ENCODE data around the gene TP53INP2. TPM values are rescaled to one million over a fixed set of nuclear protein-coding genes. Genes with fewer than 3 reads are reported as not detected.

TP53INP2 gene
- total and polyA plus RNA-seq, 2 donors (not counting 3 experiments of a cell fraction or from before 2014, with no cell fraction given) = 18.3 to 30.5 TPM

GRCh38 chr20:34710861-34711574, 6.9 kb downstream of the TP53INP2 start:
- H3K9ac ChIP-seq (replicated peaks; ENCODE audit: extremely low read depth, insufficient read depth, low read length) = no peak overlapping the region
- CTCF ChIA-PET = interaction anchor here (1.6 to 2.7 kb wide), 2 partner anchors 10 to 399 kb away, joined by 4 to 10 read pairs; no protein-coding TSS in a partner anchor

More at GRCh38 chr20:34710861-34711574, 6.9 kb downstream of the TP53INP2 start:
- BruUV-seq (replicated peaks) = no TSS peak
- H3K9me3 ChIP-seq (replicated peaks; ENCODE audit: control insufficient read depth, insufficient read depth, low read length) = no peaks in the 10 kb centered on the region
- FAIRE-seq = no peak
- H3K79me2 ChIP-seq (ENCODE audit: control insufficient read depth, insufficient read depth, low read length) = no peaks in the 10 kb centered on the region
- intact Hi-C loops (cut with micrococcal nuclease) = no loop called here
- H3K27me3 ChIP-seq (ENCODE audit: control insufficient read depth in 2 of 2, insufficient read depth in 2 of 2, low read length in 2 of 2) = no peaks in the 10 kb centered on the region
- H2AFZ ChIP-seq (ENCODE audit: low read depth, low read length) = no peak overlapping the region
- TF ChIP-seq FOS (IDR thresholded peaks at IDR 0.05; ENCODE audit: borderline replicate concordance, insufficient read depth, low read length) (no peak), MYC (IDR thresholded peaks at IDR 0.05; ENCODE audit: low read depth, low read length) (no peak), GATA2 (IDR thresholded peaks at IDR 0.05; ENCODE audit: insufficient read depth, insufficient read length, low read depth, low read length) (no peak), CTCF (IDR thresholded peaks at IDR 0.05; ENCODE audit: extremely low read depth in 1 of 2, insufficient read depth in 1 of 2, low read depth in 1 of 2, low read length in 2 of 2) (no peak), MAX (IDR thresholded peaks at IDR 0.05; ENCODE audit: insufficient read depth, insufficient read length) (no peak), POLR2A (IDR thresholded peaks at IDR 0.05; ENCODE audit: low read depth, low read length) (no peak)
- no peak overlapping the region for H3K27ac ChIP-seq (ENCODE audit: insufficient read depth, low read depth, low read length)
- DNase-seq (ENCODE audit: low read depth, low spot score) = no peak
- no peaks in the 10 kb centered on the region for H4K20me1 ChIP-seq (replicated peaks; ENCODE audit: control insufficient read depth, extremely low read depth, insufficient read depth, low read length)
- H3K4me2 ChIP-seq (ENCODE audit: insufficient read depth, low read length) = no peak overlapping the region
- H3K36me3 ChIP-seq (ENCODE audit: control insufficient read depth in 2 of 2, extremely low read depth in 1 of 2, insufficient read depth in 2 of 2, low read length in 2 of 2) = peaks cover 0 to 6% of the 10 kb centered on the region in 2 experiments
- POLR2A ChIA-PET = interaction anchor here (1.2 kb wide), 1 partner anchor 10 kb away, joined by 10 read pairs; no protein-coding TSS in a partner anchor
- dilution Hi-C loops (cut with MboI; ENCODE audit: extremely low pct_ligation_motif_present, low sequenced_read_pairs) = no loop called here
- H3K4me3 ChIP-seq (replicated peaks in 1 of 3; ENCODE audit: insufficient read depth in 1 of 3, low read depth in 1 of 3, low read length in 3 of 3) = no peak overlapping the region
- no peaks in the 10 kb centered on the region for H3K9me1 ChIP-seq (replicated peaks; ENCODE audit: control insufficient read depth, extremely low read depth, insufficient read depth, low read length)
- H3K4me1 ChIP-seq (ENCODE audit: control insufficient read depth, extremely low read depth, insufficient read depth, low read length) = peaks cover 24% of the 10 kb centered on the region
